Erythroblast (primary cell): ENCODE results near the gene AAR2.

ENCODE experiments used
- GATA1 ChIP-seq: IDR thresholded peaks from 2 replicates; pipeline ENCODE4 v1.6.1; 2011; ENCODE audit warnings: low read depth, mild to moderate bottlenecking, control low read depth, low read length, moderate library complexity
- POLR2A ChIP-seq: IDR thresholded peaks from 2 replicates; pipeline ENCODE4 v1.6.1; 2011; ENCODE audit warnings: mild to moderate bottlenecking, low read length

GRCh38 chr20:36272547-36273220, 36.4 kb downstream of the AAR2 start:
- TF ChIP-seq POLR2A = no peak
- no peak for TF ChIP-seq GATA1
